HCT116 (cell line): ENCODE data around the gene GPR31. TPM values are rescaled to one million over a fixed set of nuclear protein-coding genes. Genes with fewer than 3 reads are reported as not detected.

Experiments used
- ATAC-seq: fragments of 200-7000 bp; cut with Tn5 transposase; 2 replicates; pipeline ENCODE4 v1.9.1; 2020; ENCODE audit warnings: mild to moderate bottlenecking, moderate library complexity
- BruUV-seq: library from RNA; stranded (reverse); fragments of 400-500 nt; replicated peaks from 2 replicates; lab custom pipeline; 2021; lab: Mats Ljungman, UMichigan
- CTCF ChIA-PET: fragments of 300-600 bp; sonication (Branson Sonifier 250); formaldehyde crosslinking; loops from one replicate; lab custom pipeline; 2021; ENCODE audit warnings: antibody characterized with exemption; lab: Charles Lee
- POLR2A ChIA-PET: fragments of 300-600, 350-600 bp; sonication (Branson Sonifier 250); formaldehyde crosslinking; loops from one replicate; lab custom pipeline; 2021; ENCODE audit warnings: antibody characterized with exemption; lab: Charles Lee
- RAD21 ChIA-PET, 2 experiments: fragments of 300-600 bp; sonication (Branson Sonifier 250); formaldehyde crosslinking; loops; one replicate each; lab custom pipeline; 2023; ENCODE audit warnings: low total read pairs in 2 of 2; ENCODE audit not compliant: uncharacterized antibody in 2 of 2, unreplicated experiment in 2 of 2, low non-redundant PET in 1 of 2; lab: Charles Lee
- DNase-seq: peaks from one replicate; pipeline ENCODE4 v3.0.0-alpha.2; 2010; ENCODE audit warnings: low read depth, low spot score
- H2AFZ ChIP-seq: fragments of 200-600 bp; shearing (Covaris generic), sonication (generic); 2 replicates; pipeline ENCODE4 v1.6.1; 2017; ENCODE audit warnings: low read depth, mixed run types, mixed read lengths, antibody characterized with exemption, low read length; ENCODE audit not compliant: poor library complexity, severe bottlenecking
- H3K27ac ChIP-seq: 2 replicates; pipeline ENCODE4 v1.5.1; 2012; ENCODE audit warnings: low read depth, low read length
- H3K27me3 ChIP-seq: fragments of 200-600 bp; sonication (generic); 2 replicates; pipeline ENCODE4 v1.6.1; 2016; ENCODE audit warnings: mixed run types, low read length, mixed read lengths; ENCODE audit not compliant: insufficient read depth
- H3K36me3 ChIP-seq, 2 experiments: fragments of 200-500 bp in 1 of 2; fragments of 200-600 bp in 1 of 2; sonication (Bioruptor generic) in 1 of 2; sonication (generic) in 1 of 2; 2 replicates each; pipeline versions ENCODE4 v1.5.1 to v1.6.1; 2014 to 2016; ENCODE audit warnings: low read length in 2 of 2, inconsistent platforms in 1 of 2, mixed read lengths in 1 of 2, mixed run types in 1 of 2; ENCODE audit not compliant: insufficient read depth in 2 of 2, control insufficient read depth in 1 of 2
- H3K4me1 ChIP-seq, 2 experiments: fragments of 200-600 bp in 1 of 2; sonication (generic) in 1 of 2; 2 replicates each; pipeline versions ENCODE4 v1.5.1 to v1.6.1; 2012 to 2017; ENCODE audit warnings: low read length in 2 of 2, inconsistent platforms in 1 of 2, mild to moderate bottlenecking in 1 of 2, mixed read lengths in 1 of 2, mixed run types in 1 of 2, moderate library complexity in 1 of 2; ENCODE audit not compliant: insufficient read depth in 2 of 2, control insufficient read depth in 1 of 2
- H3K4me2 ChIP-seq: fragments of 200-600 bp; sonication (generic); 2 replicates; pipeline ENCODE4 v1.6.1; 2017; ENCODE audit warnings: mixed run types, low read length, mixed read lengths
- H3K4me3 ChIP-seq, 2 experiments: fragments of 200-600 bp in 1 of 2; sonication (generic) in 1 of 2; replicated peaks in 1 of 2; 2 replicates each; pipeline ENCODE4 v1.5.1; 2011 to 2016; ENCODE audit warnings: low read length in 2 of 2, control low read depth in 1 of 2, low read depth in 1 of 2, mild to moderate bottlenecking in 1 of 2, mixed read lengths in 1 of 2, mixed run types in 1 of 2
- H3K79me2 ChIP-seq: fragments of 200-600 bp; sonication (generic); 2 replicates; pipeline ENCODE4 v1.6.1; 2017; ENCODE audit warnings: mild to moderate bottlenecking, mixed run types, low read length, moderate library complexity, mixed read lengths; ENCODE audit not compliant: insufficient read depth
- H3K9ac ChIP-seq: fragments of 200-600 bp; sonication (generic); 2 replicates; pipeline ENCODE4 v1.6.1; 2016; ENCODE audit warnings: low read length, mixed read lengths
- H3K9me2 ChIP-seq: fragments of 200-600 bp; sonication (generic), shearing (Covaris generic); 2 replicates; pipeline ENCODE4 v1.6.1; 2017; ENCODE audit warnings: mixed run types, mild to moderate bottlenecking, moderate library complexity; ENCODE audit not compliant: insufficient read depth
- H3K9me3 ChIP-seq, 2 experiments: fragments of 200-500 bp in 1 of 2; fragments of 200-600 bp in 1 of 2; sonication (Bioruptor generic) in 1 of 2; sonication (generic) in 1 of 2; 2 replicates each; pipeline ENCODE4 v1.6.1; 2014 to 2017; ENCODE audit warnings: low read length in 2 of 2, mixed read lengths in 2 of 2, inconsistent platforms in 1 of 2, low read depth in 1 of 2, mild to moderate bottlenecking in 1 of 2, mixed run types in 1 of 2, moderate library complexity in 1 of 2; ENCODE audit not compliant: control insufficient read depth in 1 of 2, insufficient read depth in 1 of 2
- H4K20me1 ChIP-seq: fragments of 200-600 bp; sonication (generic), shearing (Covaris generic); 2 replicates; pipeline ENCODE4 v1.6.1; 2017; ENCODE audit warnings: mixed run types, mild to moderate bottlenecking, moderate library complexity; ENCODE audit not compliant: insufficient read depth
- EZH2 ChIP-seq: fragments of 200-600 bp; sonication (generic); IDR thresholded peaks from 2 replicates; pipeline ENCODE4 v1.6.1; 2017; ENCODE audit warnings: antibody characterized with exemption, mixed run types
- EZH2phosphoT487 ChIP-seq: fragments of 200-600 bp; IDR thresholded peaks from 2 replicates; pipeline ENCODE4 v1.6.1; 2018; ENCODE audit warnings: antibody characterized with exemption, borderline replicate concordance
- MAX ChIP-seq: IDR thresholded peaks from 2 replicates; pipeline ENCODE4 v1.6.1; 2012
- POLR2AphosphoS5 ChIP-seq: IDR thresholded peaks from 2 replicates; pipeline ENCODE4 v1.6.1; 2011; ENCODE audit warnings: mild to moderate bottlenecking, low read depth, low read length, moderate library complexity
- RAD21 ChIP-seq: IDR thresholded peaks from 2 replicates; pipeline ENCODE4 v1.6.1; 2012; ENCODE audit warnings: low read depth, mild to moderate bottlenecking
- REST ChIP-seq: IDR thresholded peaks from 2 replicates; pipeline ENCODE4 v1.6.1; 2012; ENCODE audit warnings: low read depth
- SRF ChIP-seq: IDR thresholded peaks from 2 replicates; pipeline ENCODE4 v1.6.1; 2012; ENCODE audit warnings: low read depth
- YY1 ChIP-seq: IDR thresholded peaks from 2 replicates; pipeline ENCODE4 v1.6.1; 2011; ENCODE audit warnings: low read length, low read depth, moderate library complexity, mild to moderate bottlenecking; ENCODE audit not compliant: insufficient replicate concordance; ENCODE audit errors: extremely low read depth
- ZBTB33 ChIP-seq: IDR thresholded peaks from 2 replicates; pipeline ENCODE4 v1.6.1; 2011; ENCODE audit warnings: mild to moderate bottlenecking, low read length, moderate library complexity; ENCODE audit not compliant: insufficient replicate concordance; ENCODE audit errors: extremely low read depth
- ZFX ChIP-seq: fragments of 450-650 bp; IDR thresholded peaks from 2 replicates; pipeline ENCODE4 v1.6.1; 2017
- ZNF274 ChIP-seq: fragments of 200-500 bp; sonication (Bioruptor generic); IDR thresholded peaks from 2 replicates; pipeline ENCODE4 v1.6.1; 2014; ENCODE audit warnings: mild to moderate bottlenecking, low read depth, low read length, inconsistent platforms
- intact Hi-C: fragments of 100-400 bp; cut with micrococcal nuclease; formaldehyde crosslinking; loops from 2 replicates; pipeline ENCODE4 v1.10.0; 2022
- total RNA-seq: library from RNA; stranded (reverse); gene quantifications from one replicate; pipeline ENCODE4 v1.2.1, GENCODE V29; 2021; ENCODE audit not compliant: unreplicated experiment
- TF ChIP-seq, protein P1 (sequence below), 3 experiments: fragments of 200-600 bp in 1 of 3; sonication (generic) in 1 of 3; IDR thresholded peaks in 2 of 3; conservative IDR thresholded peaks in 1 of 3; 2 replicates each; pipeline ENCODE4 v1.5.1; 2012 to 2017; ENCODE audit warnings: low read depth in 2 of 3, low read length in 2 of 3, antibody characterized with exemption in 1 of 3, borderline replicate concordance in 1 of 3, control low read depth in 1 of 3, mild to moderate bottlenecking in 1 of 3, mixed read lengths in 1 of 3, mixed run types in 1 of 3, moderate library complexity in 1 of 3; ENCODE audit not compliant: insufficient read depth in 1 of 3

Gene GPR31
- total RNA-seq, 1 experiment from 2014 or later: not detected

DNA sequence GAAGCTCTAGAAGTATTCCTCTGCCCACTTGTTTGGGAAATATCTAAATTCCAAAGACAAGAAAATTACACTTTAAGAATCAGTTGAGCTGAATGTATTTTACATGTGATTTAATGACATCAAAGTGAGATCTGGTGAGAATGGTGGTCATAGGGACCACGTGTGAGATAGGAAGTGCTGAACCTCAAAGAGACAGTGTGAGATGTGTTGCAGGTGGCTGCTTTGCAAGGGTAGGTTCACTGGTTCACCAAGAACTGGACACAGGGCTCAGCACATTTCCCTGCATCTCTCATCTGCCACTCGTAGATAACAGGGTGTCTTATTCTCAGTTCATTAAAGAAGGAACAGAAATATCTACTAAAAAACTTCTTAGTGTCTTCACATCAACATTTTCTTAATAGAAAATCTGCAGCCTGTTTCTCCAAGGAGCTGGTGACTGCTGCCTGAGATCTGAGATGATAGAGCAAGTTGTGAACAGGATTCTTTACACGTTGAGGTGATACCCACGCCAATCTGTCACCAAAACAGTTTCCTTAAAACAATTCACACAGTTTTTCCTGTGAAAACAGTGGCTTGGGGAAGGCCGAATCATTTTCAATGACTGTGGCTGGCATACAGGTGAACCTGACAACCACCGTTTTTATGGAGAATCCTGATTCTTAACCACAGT, 27.6 kb downstream of the GPR31 start:
- BruUV-seq: no TSS peak
- ChIA-PET RAD21 (no interaction called here), POLR2A (no interaction called here), CTCF (no interaction called here)
- no peaks in the 10 kb centered on the region for H3K9me2 ChIP-seq
- no peak overlapping the region for H3K4me2 ChIP-seq
- intact Hi-C loops: no loop called here
- H4K20me1 ChIP-seq: no peaks in the 10 kb centered on the region
- H3K9ac ChIP-seq: no peak overlapping the region
- no peak for ATAC-seq
- H3K36me3 ChIP-seq: no peaks in the 10 kb centered on the region
- H3K27me3 ChIP-seq: 0 out of 2 replicates have a peak, but pooled peaks cover 3% of the 10 kb centered on the region
- no peaks in the 10 kb centered on the region for H3K4me1 ChIP-seq
- TF ChIP-seq EZH2phosphoT487 (no peak), ZFX (no peak), POLR2AphosphoS5 (no peak), MAX (no peak), RAD21 (no peak), REST (no peak), ZNF274 (no peak), SRF (no peak), YY1 (no peak), EZH2 (no peak), ZBTB33 (no peak)
- TF ChIP-seq, protein P1, sequence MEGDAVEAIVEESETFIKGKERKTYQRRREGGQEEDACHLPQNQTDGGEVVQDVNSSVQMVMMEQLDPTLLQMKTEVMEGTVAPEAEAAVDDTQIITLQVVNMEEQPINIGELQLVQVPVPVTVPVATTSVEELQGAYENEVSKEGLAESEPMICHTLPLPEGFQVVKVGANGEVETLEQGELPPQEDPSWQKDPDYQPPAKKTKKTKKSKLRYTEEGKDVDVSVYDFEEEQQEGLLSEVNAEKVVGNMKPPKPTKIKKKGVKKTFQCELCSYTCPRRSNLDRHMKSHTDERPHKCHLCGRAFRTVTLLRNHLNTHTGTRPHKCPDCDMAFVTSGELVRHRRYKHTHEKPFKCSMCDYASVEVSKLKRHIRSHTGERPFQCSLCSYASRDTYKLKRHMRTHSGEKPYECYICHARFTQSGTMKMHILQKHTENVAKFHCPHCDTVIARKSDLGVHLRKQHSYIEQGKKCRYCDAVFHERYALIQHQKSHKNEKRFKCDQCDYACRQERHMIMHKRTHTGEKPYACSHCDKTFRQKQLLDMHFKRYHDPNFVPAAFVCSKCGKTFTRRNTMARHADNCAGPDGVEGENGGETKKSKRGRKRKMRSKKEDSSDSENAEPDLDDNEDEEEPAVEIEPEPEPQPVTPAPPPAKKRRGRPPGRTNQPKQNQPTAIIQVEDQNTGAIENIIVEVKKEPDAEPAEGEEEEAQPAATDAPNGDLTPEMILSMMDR (IDR thresholded peaks at IDR 0.05 in 2 of 3, conservative IDR thresholded peaks at IDR 0.05 in 1 of 3; ENCODE audit: borderline replicate concordance in 1 of 3, insufficient read depth in 1 of 3, low read depth in 2 of 3, low read length in 2 of 3): no peak
- no peak for DNase-seq
- no peak overlapping the region for H3K4me3 ChIP-seq
- H2AFZ ChIP-seq: no peak overlapping the region
- H3K9me3 ChIP-seq: no peaks in the 10 kb centered on the region
- no peak overlapping the region for H3K27ac ChIP-seq
- H3K79me2 ChIP-seq: no peaks in the 10 kb centered on the region
